Measurements from ENCODE around the gene TUSC7.

TUSC7 gene

GRCh38 chr3:116709479-116709878 lies at the start of gene TUSC7:
TSS of gene TUSC7 (plus strand) at chr3:116709779.
- in situ Hi-C loops (cut with HindIII; ENCODE audit: low pct_ligation_motif_present, low pct_unique_long_range_greater_than_20kb, low sequenced_read_pairs) = no loop called here
- DNase-seq = no peak

- in situ Hi-C loops (cut with HindIII; ENCODE audit: low pct_ligation_motif_present, low pct_unique_long_range_greater_than_20kb, low sequenced_read_pairs) = no loop called here
- DNase-seq = no peak
Measured at GRCh38 chr3:116661196-116661595, 48.4 kb upstream of the TUSC7 start.

GRCh38 chr3:116663161-116664110 lies 46.1 kb upstream of the TUSC7 start:
- in situ Hi-C loops (cut with HindIII; ENCODE audit: low pct_ligation_motif_present, low pct_unique_long_range_greater_than_20kb, low sequenced_read_pairs) = no loop called here

GRCh38 chr3:116667324-116667723 lies 42.3 kb upstream of the TUSC7 start:
- in situ Hi-C loops (cut with HindIII; ENCODE audit: low pct_ligation_motif_present, low pct_unique_long_range_greater_than_20kb, low sequenced_read_pairs) = no loop called here
- DNase-seq = no peak

More at GRCh38 chr3:116663161-116664110, 46.1 kb upstream of the TUSC7 start:
- DNase-seq = no peak

- DNase-seq = no peak
Measured at GRCh38 chr3:116667791-116668190, 41.8 kb upstream of the TUSC7 start.

GRCh38 chr3:116669576-116669975 lies 40.0 kb upstream of the TUSC7 start:
- no peak for DNase-seq
- in situ Hi-C loops (cut with HindIII; ENCODE audit: low pct_ligation_motif_present, low pct_unique_long_range_greater_than_20kb, low sequenced_read_pairs) = no loop called here

More at GRCh38 chr3:116667791-116668190, 41.8 kb upstream of the TUSC7 start:
- in situ Hi-C loops (cut with HindIII; ENCODE audit: low pct_ligation_motif_present, low pct_unique_long_range_greater_than_20kb, low sequenced_read_pairs) = no loop called here

GRCh38 chr3:116671151-116671550 lies 38.4 kb upstream of the TUSC7 start:
- no peak for DNase-seq
- in situ Hi-C loops (cut with HindIII; ENCODE audit: low pct_ligation_motif_present, low pct_unique_long_range_greater_than_20kb, low sequenced_read_pairs) = no loop called here

- in situ Hi-C loops (cut with HindIII; ENCODE audit: low pct_ligation_motif_present, low pct_unique_long_range_greater_than_20kb, low sequenced_read_pairs) = no loop called here
- no peak for DNase-seq
Measured at GRCh38 chr3:116678853-116679252, 30.7 kb upstream of the TUSC7 start.

- no peak for DNase-seq
- in situ Hi-C loops (cut with HindIII; ENCODE audit: low pct_ligation_motif_present, low pct_unique_long_range_greater_than_20kb, low sequenced_read_pairs) = no loop called here
Measured at GRCh38 chr3:116691041-116691440, 18.5 kb upstream of the TUSC7 start.

GRCh38 chr3:116701070-116701469 lies 8.5 kb upstream of the TUSC7 start:
- no peak for DNase-seq
- in situ Hi-C loops (cut with HindIII; ENCODE audit: low pct_ligation_motif_present, low pct_unique_long_range_greater_than_20kb, low sequenced_read_pairs) = no loop called here

GRCh38 chr3:116702334-116702733 lies 7.2 kb upstream of the TUSC7 start:
- in situ Hi-C loops (cut with HindIII; ENCODE audit: low pct_ligation_motif_present, low pct_unique_long_range_greater_than_20kb, low sequenced_read_pairs) = no loop called here
- no peak for DNase-seq

- in situ Hi-C loops (cut with HindIII; ENCODE audit: low pct_ligation_motif_present, low pct_unique_long_range_greater_than_20kb, low sequenced_read_pairs) = no loop called here
- DNase-seq = no peak
Measured at GRCh38 chr3:116707531-116707930, 2.0 kb upstream of the TUSC7 start.

GRCh38 chr3:116716490-116716889 lies 6.9 kb downstream of the TUSC7 start:
- DNase-seq = no peak
- in situ Hi-C loops (cut with HindIII; ENCODE audit: low pct_ligation_motif_present, low pct_unique_long_range_greater_than_20kb, low sequenced_read_pairs) = no loop called here

GRCh38 chr3:116717566-116717965 lies 8.0 kb downstream of the TUSC7 start:
- in situ Hi-C loops (cut with HindIII; ENCODE audit: low pct_ligation_motif_present, low pct_unique_long_range_greater_than_20kb, low sequenced_read_pairs) = no loop called here
- no peak for DNase-seq

- in situ Hi-C loops (cut with HindIII; ENCODE audit: low pct_ligation_motif_present, low pct_unique_long_range_greater_than_20kb, low sequenced_read_pairs) = no loop called here
Measured at GRCh38 chr3:116728454-116728853, 18.9 kb downstream of the TUSC7 start.

GRCh38 chr3:116734243-116734642 lies 24.7 kb downstream of the TUSC7 start:
- in situ Hi-C loops (cut with HindIII; ENCODE audit: low pct_ligation_motif_present, low pct_unique_long_range_greater_than_20kb, low sequenced_read_pairs) = no loop called here

More at GRCh38 chr3:116728454-116728853, 18.9 kb downstream of the TUSC7 start:
- DNase-seq = no peak

GRCh38 chr3:116739678-116740077 lies 30.1 kb downstream of the TUSC7 start:
- in situ Hi-C loops (cut with HindIII; ENCODE audit: low pct_ligation_motif_present, low pct_unique_long_range_greater_than_20kb, low sequenced_read_pairs) = no loop called here
- no peak for DNase-seq

More at GRCh38 chr3:116734243-116734642, 24.7 kb downstream of the TUSC7 start:
- no peak for DNase-seq

- in situ Hi-C loops (cut with HindIII; ENCODE audit: low pct_ligation_motif_present, low pct_unique_long_range_greater_than_20kb, low sequenced_read_pairs) = no loop called here
Measured at GRCh38 chr3:116740293-116740692, 30.7 kb downstream of the TUSC7 start.

GRCh38 chr3:116741467-116741866 lies 31.9 kb downstream of the TUSC7 start:
- in situ Hi-C loops (cut with HindIII; ENCODE audit: low pct_ligation_motif_present, low pct_unique_long_range_greater_than_20kb, low sequenced_read_pairs) = no loop called here
- no peak for DNase-seq

More at GRCh38 chr3:116740293-116740692, 30.7 kb downstream of the TUSC7 start:
- no peak for DNase-seq

- in situ Hi-C loops (cut with HindIII; ENCODE audit: low pct_ligation_motif_present, low pct_unique_long_range_greater_than_20kb, low sequenced_read_pairs) = no loop called here
- no peak for DNase-seq
Measured at GRCh38 chr3:116743062-116743461, 33.5 kb downstream of the TUSC7 start.

Measured in ACHN (cell line).